Naive thymus-derived CD4-positive, alpha-beta T cell (primary cell): ENCODE results near the gene BPIFB4. TPM values are rescaled to one million over a fixed set of nuclear protein-coding genes. Genes with fewer than 3 reads are reported as not detected.

Source experiments
- ATAC-seq: fragments of 150-1000 bp; cut with Tn5 transposase; 2 replicates; pipeline ENCODE4 v1.10.0; 2021; ENCODE audit warnings: mild to moderate bottlenecking, moderate library complexity
- CTCF ChIA-PET: fragments of 350-600 bp; sonication (Branson Sonifier 250); formaldehyde crosslinking; loops from one replicate; lab custom pipeline; 2021; ENCODE audit warnings: antibody characterized with exemption; lab: Charles Lee
- POLR2A ChIA-PET: fragments of 350-600 bp; sonication (Branson Sonifier 250); formaldehyde crosslinking; loops from one replicate; lab custom pipeline; 2021; ENCODE audit warnings: antibody characterized with exemption, inconsistent platforms; lab: Charles Lee
- DNase-seq, 9 donors: peaks; one replicate each; pipeline versions ENCODE4 v3.0.0 to v3.0.0-alpha.2; 2020 to 2022; ENCODE audit warnings: mixed read lengths in 1 of 9
- H3K27ac ChIP-seq: one replicate; pipeline ENCODE4 v1.7.0; 2013; ENCODE audit warnings: mild to moderate bottlenecking, low read depth, low read length, moderate library complexity
- H3K27me3 ChIP-seq, 2 donors: one replicate each; pipeline ENCODE4 v1.7.0; 2013; ENCODE audit warnings: low read length in 2 of 2, mild to moderate bottlenecking in 2 of 2, moderate library complexity in 2 of 2; ENCODE audit not compliant: control insufficient read depth in 2 of 2, insufficient read depth in 2 of 2
- H3K36me3 ChIP-seq, 3 experiments: 1 replicate in 2 of 3; 2 replicates in 1 of 3; pipeline ENCODE4 v1.7.0; 2013; ENCODE audit warnings: low read length in 3 of 3, mild to moderate bottlenecking in 3 of 3, moderate library complexity in 1 of 3; ENCODE audit not compliant: insufficient read depth in 3 of 3, control insufficient read depth in 2 of 3
- H3K4me1 ChIP-seq, 2 donors: one replicate each; pipeline ENCODE4 v1.7.0; 2013; ENCODE audit warnings: low read length in 2 of 2, mild to moderate bottlenecking in 2 of 2, moderate library complexity in 1 of 2; ENCODE audit not compliant: control insufficient read depth in 2 of 2, insufficient read depth in 2 of 2
- H3K4me3 ChIP-seq: 2 replicates; pipeline ENCODE4 v1.7.0; 2013; ENCODE audit warnings: mild to moderate bottlenecking, low read length
- H3K9me3 ChIP-seq, 3 experiments: 1 replicate in 2 of 3; 2 replicates in 1 of 3; pipeline ENCODE4 v1.7.0; 2013; ENCODE audit warnings: low read length in 3 of 3; ENCODE audit not compliant: control insufficient read depth in 2 of 3
- H3K27ac Mint-ChIP-seq, 9 donors: one replicate each; pipeline ENCODE4 v1.8.0; 2020 to 2022; ENCODE audit warnings: mixed read lengths in 9 of 9, mild to moderate bottlenecking in 8 of 9, moderate library complexity in 5 of 9, inconsistent platforms in 2 of 9
- H3K27me3 Mint-ChIP-seq, 5 donors: one replicate each; pipeline ENCODE4 v1.8.0; 2021 to 2022; ENCODE audit warnings: mixed read lengths in 5 of 5, mild to moderate bottlenecking in 1 of 5
- H3K36me3 Mint-ChIP-seq, 5 donors: one replicate each; pipeline ENCODE4 v1.8.0; 2020 to 2022; ENCODE audit warnings: mixed read lengths in 5 of 5, mild to moderate bottlenecking in 3 of 5, inconsistent platforms in 1 of 5
- H3K4me1 Mint-ChIP-seq, 7 donors: one replicate each; pipeline ENCODE4 v1.8.0; 2020 to 2022; ENCODE audit warnings: mixed read lengths in 7 of 7, mild to moderate bottlenecking in 3 of 7, inconsistent platforms in 1 of 7
- H3K4me3 Mint-ChIP-seq, 10 donors: one replicate each; pipeline ENCODE4 v1.8.0; 2020 to 2022; ENCODE audit warnings: mild to moderate bottlenecking in 10 of 10, mixed read lengths in 10 of 10, moderate library complexity in 6 of 10, inconsistent platforms in 2 of 10
- H3K9me3 Mint-ChIP-seq, 11 donors: one replicate each; pipeline ENCODE4 v1.8.0; 2020 to 2022; ENCODE audit warnings: mixed read lengths in 11 of 11, mild to moderate bottlenecking in 4 of 11, inconsistent platforms in 1 of 11, moderate library complexity in 1 of 11
- intact Hi-C, 2 donors: fragments of 100-400 bp; cut with micrococcal nuclease; formaldehyde crosslinking; loops; one replicate each; pipeline ENCODE4 v1.15.1; 2023
- polyA plus RNA-seq, 2 donors: library from polyadenylated mRNA; unstranded; fragments of 300-500 nt; fragmentation: Illumina TruSeq; gene quantifications; one replicate each; pipeline ENCODE4 v1.2.3, GENCODE V29; 2021
- total RNA-seq, 6 experiments: library from RNA in 5 of 6; stranded (reverse) in 5 of 6; gene quantifications; 1 replicate in 5 of 6; 2 replicates in 1 of 6; pipeline ENCODE4 v1.2.3 and lab custom pipeline; 2021 to 2026

The BPIFB4 gene
- total and polyA plus RNA-seq, 7 experiments from 2014 or later, result not detected

DNA sequence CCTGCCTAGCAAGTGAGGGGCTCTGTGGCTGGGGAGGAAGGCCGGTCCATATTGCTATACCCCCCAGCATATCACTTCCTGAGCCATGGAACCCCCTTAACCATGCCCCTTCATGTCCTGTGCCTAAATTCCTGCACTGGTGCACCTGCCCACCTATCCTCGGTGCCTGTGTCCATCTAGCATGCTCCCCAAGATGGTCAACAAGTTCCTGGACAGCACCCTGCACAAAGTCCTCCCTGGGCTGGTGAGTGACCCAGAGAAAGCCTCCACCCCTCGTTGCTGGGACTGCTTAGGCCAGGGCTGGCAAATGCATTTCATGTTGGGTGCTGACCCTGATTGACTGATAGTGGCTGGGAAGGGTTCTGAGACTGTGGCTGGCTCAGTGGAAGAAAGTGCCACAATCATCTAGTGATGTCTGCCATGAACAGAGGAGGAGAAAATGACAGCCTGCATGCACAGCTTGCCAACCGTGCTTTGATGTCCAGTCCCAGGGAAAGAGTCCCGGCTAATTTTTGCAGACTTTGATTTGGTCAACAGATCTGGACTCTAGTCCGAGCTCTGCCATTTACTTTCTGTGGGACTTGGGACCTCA is 44.4 kb upstream of the BPIFB4 start:
- DNase-seq (no peak), ATAC-seq (no peak)
- Histone ChIP-seq H3K4me1 (no peaks in the 10 kb centered on the region), H3K4me3 (no peak overlapping the region), H3K27ac (no peak overlapping the region), H3K36me3 (no peaks in the 10 kb centered on the region), H3K27me3 (no peaks in the 10 kb centered on the region), H3K9me3 (peaks cover 0 to 10% (median 0%) of the 10 kb centered on the region in 3 experiments)
- Mint-ChIP-seq H3K27ac (no peak overlapping the region), H3K9me3 (peaks cover 3 to 17% (median 6%) of the 10 kb centered on the region in 11 donors), H3K4me1 (peaks cover 0 to 12% (median 0%) of the 10 kb centered on the region in 7 donors), H3K27me3 (peaks cover 0 to 3% (median 0%) of the 10 kb centered on the region in 5 donors), H3K36me3 (peaks cover 0 to 9% (median 3%) of the 10 kb centered on the region in 5 donors), H3K4me3 (no peak overlapping the region)
- POLR2A ChIA-PET, result no interaction called here
- CTCF ChIA-PET, result no interaction called here
- intact Hi-C loops, result no loop called here

- Mint-ChIP-seq H3K27ac (no peak overlapping the region), H3K4me3 (no peak overlapping the region), H3K4me1 (peaks cover 0 to 15% (median 0%) of the 10 kb centered on the region in 7 donors), H3K36me3 (peaks cover 0 to 8% (median 3%) of the 10 kb centered on the region in 5 donors), H3K9me3 (peaks cover 3 to 14% (median 6%) of the 10 kb centered on the region in 11 donors), H3K27me3 (peaks cover 0 to 3% (median 0%) of the 10 kb centered on the region in 5 donors)
- ChIA-PET POLR2A (no interaction called here), CTCF (no interaction called here)
- no peaks in the 10 kb centered on the region for H3K36me3 ChIP-seq
- no peak for ATAC-seq
- no peak overlapping the region for H3K27ac ChIP-seq
- intact Hi-C loops, result no loop called here
- no peak for DNase-seq
- no peaks in the 10 kb centered on the region for H3K4me1 ChIP-seq
- no peaks in the 10 kb centered on the region for H3K27me3 ChIP-seq
- peaks cover 0 to 10% (median 0%) of the 10 kb centered on the region in 3 experiments for H3K9me3 ChIP-seq
- no peak overlapping the region for H3K4me3 ChIP-seq
These were observed 42.0 kb upstream of the BPIFB4 start for GRCh38 chr20:33037456-33037855.

DNA sequence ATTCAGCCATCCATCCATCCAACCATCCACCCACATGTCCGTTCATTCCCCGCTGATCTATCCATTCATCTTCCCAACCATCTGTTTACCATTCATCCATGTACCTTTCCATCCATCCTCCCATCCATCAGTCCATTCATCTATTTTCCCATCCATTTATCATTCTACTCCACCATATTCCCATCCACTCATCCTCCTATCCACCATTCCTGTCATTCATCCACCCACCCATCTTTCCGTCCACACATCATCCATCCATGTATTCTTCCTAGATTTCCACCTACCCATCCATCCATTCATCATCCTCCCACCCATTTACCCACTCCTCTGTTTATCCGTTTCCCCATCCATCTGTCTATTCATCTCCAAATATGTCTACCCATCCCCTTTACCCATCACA is 41.2 kb upstream of the BPIFB4 start:
- H3K27ac ChIP-seq, result no peak overlapping the region
- Mint-ChIP-seq H3K4me1 (peaks cover 0 to 17% (median 0%) of the 10 kb centered on the region in 7 donors), H3K27ac (no peak overlapping the region), H3K27me3 (peaks cover 0 to 3% (median 0%) of the 10 kb centered on the region in 5 donors), H3K9me3 (peaks cover 2 to 9% (median 4%) of the 10 kb centered on the region in 11 donors), H3K36me3 (peaks cover 0 to 2% (median under 1%) of the 10 kb centered on the region in 5 donors), H3K4me3 (no peak overlapping the region)
- H3K27me3 ChIP-seq, result no peaks in the 10 kb centered on the region
- ChIA-PET POLR2A (no interaction called here), CTCF (no interaction called here)
- no peaks in the 10 kb centered on the region for H3K4me1 ChIP-seq
- H3K4me3 ChIP-seq, result no peak overlapping the region
- ATAC-seq (no peak), DNase-seq (no peak)
- intact Hi-C loops, result no loop called here
- peaks cover 0 to 5% (median 0%) of the 10 kb centered on the region in 3 experiments for H3K9me3 ChIP-seq
- H3K36me3 ChIP-seq, result no peaks in the 10 kb centered on the region

- Histone ChIP-seq H3K4me3 (no peak overlapping the region), H3K36me3 (no peaks in the 10 kb centered on the region), H3K27me3 (no peaks in the 10 kb centered on the region), H3K9me3 (peaks cover 0 to 6% (median 6%) of the 10 kb centered on the region in 3 experiments), H3K27ac (no peak overlapping the region), H3K4me1 (no peaks in the 10 kb centered on the region)
- H3K4me1 Mint-ChIP-seq, result peaks cover 0 to 20% (median 0%) of the 10 kb centered on the region in 7 donors
- H3K27ac Mint-ChIP-seq, result no peak overlapping the region
- H3K4me3 Mint-ChIP-seq, result no peak overlapping the region
- ATAC-seq (no peak), DNase-seq (no peak)
- CTCF ChIA-PET, result interaction anchor here (0.6 kb wide), 1 partner anchor 68 kb away, joined by 3 read pairs; no protein-coding TSS in a partner anchor
- peaks cover 0 to 3% (median 0%) of the 10 kb centered on the region in 5 donors for H3K27me3 Mint-ChIP-seq
- peaks cover 0 to 18% (median 14%) of the 10 kb centered on the region in 11 donors for H3K9me3 Mint-ChIP-seq
- intact Hi-C loops, result no loop called here
- H3K36me3 Mint-ChIP-seq, result peaks cover 0 to 8% (median 0%) of the 10 kb centered on the region in 5 donors
- POLR2A ChIA-PET, result no interaction called here
These were observed 37.0 kb upstream of the BPIFB4 start for GRCh38 chr20:33042430-33042829.

DNA sequence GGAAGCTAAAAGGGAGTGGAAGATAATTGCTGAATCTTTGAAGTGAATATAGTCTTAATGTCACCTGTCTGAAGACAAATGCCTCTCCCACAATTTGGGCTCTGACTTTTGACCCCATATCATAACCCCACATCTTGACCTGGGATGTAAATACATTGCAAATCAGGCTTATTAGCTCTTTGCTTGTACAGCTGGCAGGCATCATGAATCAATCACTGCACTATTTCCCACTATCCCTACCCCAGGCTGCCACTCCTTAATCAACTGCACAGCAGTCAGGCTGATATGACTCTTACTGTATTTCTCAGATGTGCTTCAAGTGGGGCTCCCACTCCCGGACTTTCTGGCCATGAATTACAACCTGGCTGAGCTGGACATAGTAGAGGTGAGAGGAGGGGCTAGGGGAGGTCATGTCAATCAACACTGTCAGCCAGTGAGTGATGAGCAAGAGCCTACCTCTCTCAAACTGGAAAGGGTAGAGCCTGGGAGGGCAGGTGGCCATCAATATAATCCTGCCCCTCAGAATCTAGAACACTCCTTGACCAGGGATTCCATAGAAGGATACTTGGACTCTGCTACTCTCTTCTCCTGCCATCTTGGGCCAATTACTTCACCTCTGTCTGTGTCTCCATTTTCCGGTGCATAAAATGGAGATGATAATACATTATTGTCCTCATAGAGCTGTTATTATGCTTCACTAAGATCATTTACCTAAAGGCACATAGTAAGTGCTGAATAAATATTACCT is 36.3 kb upstream of the BPIFB4 start:
- DNase-seq (no peak), ATAC-seq (no peak)
- Mint-ChIP-seq H3K36me3 (peaks cover 0 to 8% (median 0%) of the 10 kb centered on the region in 5 donors), H3K9me3 (peaks cover 0 to 18% (median 12%) of the 10 kb centered on the region in 11 donors), H3K27ac (no peak overlapping the region), H3K4me3 (no peak overlapping the region), H3K4me1 (peaks cover 0 to 17% (median 0%) of the 10 kb centered on the region in 7 donors), H3K27me3 (peaks cover 0 to 1% (median 0%) of the 10 kb centered on the region in 5 donors)
- H3K36me3 ChIP-seq, result no peaks in the 10 kb centered on the region
- H3K4me3 ChIP-seq, result no peak overlapping the region
- ChIA-PET CTCF (interaction anchor here (0.5 to 0.6 kb wide), 2 partner anchors 69 to 1308 kb away, joined by 3 read pairs; no protein-coding TSS in a partner anchor), POLR2A (no interaction called here)
- intact Hi-C loops, result no loop called here
- H3K9me3 ChIP-seq, result peaks cover 0 to 6% (median 6%) of the 10 kb centered on the region in 3 experiments
- H3K4me1 ChIP-seq, result no peaks in the 10 kb centered on the region
- no peak overlapping the region for H3K27ac ChIP-seq
- no peaks in the 10 kb centered on the region for H3K27me3 ChIP-seq

DNA sequence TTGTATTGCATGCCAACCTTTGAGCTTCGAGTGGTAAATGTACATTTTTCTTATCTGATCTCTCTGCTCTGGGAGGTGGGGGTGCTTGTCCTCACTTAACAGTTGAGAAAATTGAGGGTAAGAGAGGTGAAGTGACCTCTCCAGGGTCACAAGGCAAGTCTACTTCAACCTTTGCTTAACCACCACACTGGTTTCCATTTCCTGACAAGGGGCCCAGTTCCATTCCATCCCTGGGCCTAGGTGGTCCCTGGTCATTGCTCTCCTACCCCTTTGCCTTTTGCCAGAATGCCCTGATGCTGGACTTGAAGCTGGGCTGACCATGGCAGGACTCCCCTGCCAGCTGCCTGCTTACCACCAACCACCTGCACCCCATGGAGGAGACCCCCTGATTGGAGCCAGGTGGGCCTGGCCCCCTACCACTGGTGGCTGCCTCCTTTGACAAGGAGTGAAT is 35.7 kb upstream of the BPIFB4 start:
- H3K4me3 ChIP-seq, result no peak overlapping the region
- H3K36me3 ChIP-seq, result no peaks in the 10 kb centered on the region
- Mint-ChIP-seq H3K4me3 (no peak overlapping the region), H3K9me3 (peaks cover 0 to 18% (median 12%) of the 10 kb centered on the region in 11 donors), H3K27ac (no peak overlapping the region), H3K27me3 (no peaks in the 10 kb centered on the region), H3K36me3 (peaks cover 0 to 8% (median 0%) of the 10 kb centered on the region in 5 donors), H3K4me1 (peaks cover 0 to 17% (median 0%) of the 10 kb centered on the region in 7 donors)
- ChIA-PET CTCF (interaction anchor here (0.7 kb wide), 1 partner anchor 78 kb away, joined by 3 read pairs; no protein-coding TSS in a partner anchor), POLR2A (no interaction called here)
- no peaks in the 10 kb centered on the region for H3K4me1 ChIP-seq
- ATAC-seq, result no peak
- peaks cover 0 to 6% (median 6%) of the 10 kb centered on the region in 3 experiments for H3K9me3 ChIP-seq
- no peaks in the 10 kb centered on the region for H3K27me3 ChIP-seq
- no peak overlapping the region for H3K27ac ChIP-seq
- intact Hi-C loops, result no loop called here
- DNase-seq, result no peak
